ENCODE data around the gene MAML1.

DNA sequence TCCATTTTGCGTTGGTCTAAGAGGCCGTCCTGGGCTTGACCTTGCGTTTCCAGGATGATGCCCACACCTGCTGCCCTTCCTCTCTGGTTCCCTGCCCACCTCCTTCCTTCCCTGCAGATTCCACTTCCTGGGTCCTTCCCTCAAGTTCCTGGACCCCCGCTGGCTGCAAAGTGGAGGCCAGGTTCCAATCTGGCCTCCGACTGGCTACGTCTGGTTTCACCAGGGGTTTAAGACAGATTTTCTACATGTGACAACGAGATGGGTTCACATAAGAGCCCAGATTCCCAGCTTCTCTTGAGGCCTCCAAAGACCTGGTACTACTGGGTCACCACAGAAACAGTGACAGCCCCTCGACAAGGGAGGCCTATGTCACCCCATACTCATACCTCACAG is 71.9 kb downstream of the MAML1 start:
- TF ChIP-seq, protein P1, sequence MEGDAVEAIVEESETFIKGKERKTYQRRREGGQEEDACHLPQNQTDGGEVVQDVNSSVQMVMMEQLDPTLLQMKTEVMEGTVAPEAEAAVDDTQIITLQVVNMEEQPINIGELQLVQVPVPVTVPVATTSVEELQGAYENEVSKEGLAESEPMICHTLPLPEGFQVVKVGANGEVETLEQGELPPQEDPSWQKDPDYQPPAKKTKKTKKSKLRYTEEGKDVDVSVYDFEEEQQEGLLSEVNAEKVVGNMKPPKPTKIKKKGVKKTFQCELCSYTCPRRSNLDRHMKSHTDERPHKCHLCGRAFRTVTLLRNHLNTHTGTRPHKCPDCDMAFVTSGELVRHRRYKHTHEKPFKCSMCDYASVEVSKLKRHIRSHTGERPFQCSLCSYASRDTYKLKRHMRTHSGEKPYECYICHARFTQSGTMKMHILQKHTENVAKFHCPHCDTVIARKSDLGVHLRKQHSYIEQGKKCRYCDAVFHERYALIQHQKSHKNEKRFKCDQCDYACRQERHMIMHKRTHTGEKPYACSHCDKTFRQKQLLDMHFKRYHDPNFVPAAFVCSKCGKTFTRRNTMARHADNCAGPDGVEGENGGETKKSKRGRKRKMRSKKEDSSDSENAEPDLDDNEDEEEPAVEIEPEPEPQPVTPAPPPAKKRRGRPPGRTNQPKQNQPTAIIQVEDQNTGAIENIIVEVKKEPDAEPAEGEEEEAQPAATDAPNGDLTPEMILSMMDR (IDR thresholded peaks at IDR 0.05), result no peak
- TF ChIP-seq POLR2A (IDR thresholded peaks at IDR 0.05) (no peak), EP300 (IDR thresholded peaks at IDR 0.05) (no peak)

Measured in gastroesophageal sphincter (tissue), 3 donors.